GM23248 (cell line): ENCODE results near the gene ZNF648.

Experiments
- EZH2 ChIP-seq: fragments of 200-600 bp; sonication (generic); IDR thresholded peaks from 2 replicates; pipeline ENCODE4 v1.6.1; 2018; ENCODE audit warnings: antibody characterized with exemption, mild to moderate bottlenecking; ENCODE audit not compliant: insufficient read depth, poor library complexity, severe bottlenecking
- EZH2phosphoT487 ChIP-seq: fragments of 200-600 bp; sonication (generic); IDR thresholded peaks from 2 replicates; pipeline ENCODE4 v1.6.1; 2018; ENCODE audit warnings: antibody characterized with exemption, moderate library complexity, mild to moderate bottlenecking, low read depth; ENCODE audit not compliant: insufficient read depth

DNA sequence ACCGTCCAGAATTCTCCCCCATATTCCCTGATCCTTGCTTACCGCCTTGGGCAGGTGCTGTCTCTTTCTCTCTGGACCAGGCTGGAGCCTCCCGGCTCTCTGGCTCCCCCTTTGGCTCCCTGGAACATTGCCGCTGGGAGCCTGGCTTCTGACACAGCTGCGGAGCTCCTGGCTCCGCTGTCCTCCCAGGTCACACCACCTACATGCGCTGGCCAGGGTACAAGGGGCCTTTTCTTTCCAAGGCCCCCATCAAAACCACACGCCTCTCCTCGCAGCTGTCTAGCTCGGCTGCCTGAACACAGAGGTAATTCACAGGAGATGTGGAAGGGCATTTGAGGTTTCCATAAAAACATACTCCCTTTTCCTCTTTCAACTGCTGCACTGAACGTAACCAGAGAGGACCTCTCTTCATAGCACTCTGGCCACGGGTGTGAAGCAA, 7.5 kb upstream of the ZNF648 start:
- TF ChIP-seq EZH2phosphoT487, result no peak
- TF ChIP-seq EZH2, result no peak
